Measurements from ENCODE around the gene CPED1.

GRCh38 chr7:121058975-121059374 is 70.5 kb downstream of the CPED1 start:
- TF ChIP-seq POLR2AphosphoS5 (IDR thresholded peaks at IDR 0.05) (no peak), POLR2A (IDR thresholded peaks at IDR 0.05) (no peak), EP300 (IDR thresholded peaks at IDR 0.05) (no peak)
- TF ChIP-seq, protein P1, sequence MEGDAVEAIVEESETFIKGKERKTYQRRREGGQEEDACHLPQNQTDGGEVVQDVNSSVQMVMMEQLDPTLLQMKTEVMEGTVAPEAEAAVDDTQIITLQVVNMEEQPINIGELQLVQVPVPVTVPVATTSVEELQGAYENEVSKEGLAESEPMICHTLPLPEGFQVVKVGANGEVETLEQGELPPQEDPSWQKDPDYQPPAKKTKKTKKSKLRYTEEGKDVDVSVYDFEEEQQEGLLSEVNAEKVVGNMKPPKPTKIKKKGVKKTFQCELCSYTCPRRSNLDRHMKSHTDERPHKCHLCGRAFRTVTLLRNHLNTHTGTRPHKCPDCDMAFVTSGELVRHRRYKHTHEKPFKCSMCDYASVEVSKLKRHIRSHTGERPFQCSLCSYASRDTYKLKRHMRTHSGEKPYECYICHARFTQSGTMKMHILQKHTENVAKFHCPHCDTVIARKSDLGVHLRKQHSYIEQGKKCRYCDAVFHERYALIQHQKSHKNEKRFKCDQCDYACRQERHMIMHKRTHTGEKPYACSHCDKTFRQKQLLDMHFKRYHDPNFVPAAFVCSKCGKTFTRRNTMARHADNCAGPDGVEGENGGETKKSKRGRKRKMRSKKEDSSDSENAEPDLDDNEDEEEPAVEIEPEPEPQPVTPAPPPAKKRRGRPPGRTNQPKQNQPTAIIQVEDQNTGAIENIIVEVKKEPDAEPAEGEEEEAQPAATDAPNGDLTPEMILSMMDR (IDR thresholded peaks at IDR 0.05), result no peak

All from upper lobe of left lung (tissue), 4 donors.